Measurements from ENCODE around the gene SCPEP1. TPM values are rescaled to one million over a fixed set of nuclear protein-coding genes. Genes with fewer than 3 reads are reported as not detected.

The SCPEP1 gene
- total RNA-seq, result 93.0 and 101 TPM in 2 replicates
- 67.5 and 84.7 TPM in 2 replicates for polyA plus RNA-seq
- polyA plus RNA-seq (2012), result 45.9 and 50.2 TPM in 2 replicates
- polyA minus RNA-seq (ENCODE audit: low replicate concordance), result 19.8 and 22.9 TPM in 2 replicates

GRCh38 chr17:56977673-56978395 lies at the start of gene SCPEP1:
Gene SCPEP1 (plus strand): TSS chr17:56978131. CDS start chr17:56978160, 29 bp downstream.
- no peak for TF ChIP-seq EZH2 (IDR thresholded peaks at IDR 0.05; ENCODE audit: low read length, missing control alignments)
- TF ChIP-seq CTCF (conservative IDR thresholded peaks at IDR 0.05 in 1 of 2, IDR thresholded peaks at IDR 0.05 in 1 of 2; ENCODE audit: low read depth in 1 of 2, low read length in 2 of 2), result no peak
- Histone ChIP-seq H3K79me2 (ENCODE audit: control insufficient read depth, insufficient read depth, low read length) (no peaks in the 10 kb centered on the region), H3K9ac (ENCODE audit: insufficient read depth, low read length) (peak within 1 kb of the TSS; percentile 57), H3K4me2 (ENCODE audit: extremely low read depth, insufficient read depth, low read length) (peak within 1 kb of the TSS; percentile 91), H3K27me3 (ENCODE audit: control insufficient read depth, insufficient read depth, low read length) (peaks cover 5% of the 10 kb centered on the region), H2AFZ (ENCODE audit: low read length) (peak within 1 kb of the TSS; percentile 97), H4K20me1 (ENCODE audit: control insufficient read depth, extremely low read depth, insufficient read depth, low read length) (no peaks in the 10 kb centered on the region), H3K4me3 (replicated peaks in 1 of 4; ENCODE audit: control extremely low read depth in 1 of 4, insufficient read depth in 1 of 4, low read depth in 3 of 4, low read length in 4 of 4) (peak within 1 kb of the TSS; percentile 82 to 94 (median 88)), H3K36me3 (ENCODE audit: control insufficient read depth, insufficient read depth, low read length) (peaks cover 1% of the 10 kb centered on the region), H3K27ac (ENCODE audit: insufficient read depth, low read length) (peak within 1 kb of the TSS; percentile 55), H3K4me1 (ENCODE audit: control insufficient read depth, extremely low read depth, insufficient read depth, low read length) (no peaks in the 10 kb centered on the region), H3K9me3 (ENCODE audit: control insufficient read depth, insufficient read depth, low read depth, low read length) (no peaks in the 10 kb centered on the region)
- peak; percentile 74 to 76 for DNase-seq (ENCODE audit: low read depth in 2 of 2)

- H4K20me1 ChIP-seq (ENCODE audit: control insufficient read depth, extremely low read depth, insufficient read depth, low read length), result no peaks in the 10 kb centered on the region
- no peaks in the 10 kb centered on the region for H3K4me1 ChIP-seq (ENCODE audit: control insufficient read depth, extremely low read depth, insufficient read depth, low read length)
- DNase-seq (ENCODE audit: low read depth in 2 of 2), result no peak
- no peaks in the 10 kb centered on the region for H3K36me3 ChIP-seq (ENCODE audit: control insufficient read depth, insufficient read depth, low read length)
- H3K4me2 ChIP-seq (ENCODE audit: extremely low read depth, insufficient read depth, low read length), result no peak overlapping the region
- TF ChIP-seq EZH2 (IDR thresholded peaks at IDR 0.05; ENCODE audit: low read length, missing control alignments), result no peak
- no peak for TF ChIP-seq CTCF (conservative IDR thresholded peaks at IDR 0.05 in 1 of 2, IDR thresholded peaks at IDR 0.05 in 1 of 2; ENCODE audit: low read depth in 1 of 2, low read length in 2 of 2)
- no peak overlapping the region for H2AFZ ChIP-seq (ENCODE audit: low read length)
- no peak overlapping the region for H3K4me3 ChIP-seq (replicated peaks in 1 of 4; ENCODE audit: control extremely low read depth in 1 of 4, insufficient read depth in 1 of 4, low read depth in 3 of 4, low read length in 4 of 4)
- H3K27ac ChIP-seq (ENCODE audit: insufficient read depth, low read length), result no peak overlapping the region
- H3K9me3 ChIP-seq (ENCODE audit: control insufficient read depth, insufficient read depth, low read depth, low read length), result no peaks in the 10 kb centered on the region
- H3K79me2 ChIP-seq (ENCODE audit: control insufficient read depth, insufficient read depth, low read length), result no peaks in the 10 kb centered on the region
- H3K27me3 ChIP-seq (ENCODE audit: control insufficient read depth, insufficient read depth, low read length), result no peaks in the 10 kb centered on the region
- no peak overlapping the region for H3K9ac ChIP-seq (ENCODE audit: insufficient read depth, low read length)
Observed at GRCh38 chr17:56928586-56928985, 49.3 kb upstream of the SCPEP1 start.

- H3K9me3 ChIP-seq (ENCODE audit: control insufficient read depth, insufficient read depth, low read depth, low read length), result no peaks in the 10 kb centered on the region
- peak in 1 of 2 donors; percentile 17 for DNase-seq (ENCODE audit: low read depth in 2 of 2)
- TF ChIP-seq CTCF (conservative IDR thresholded peaks at IDR 0.05 in 1 of 2, IDR thresholded peaks at IDR 0.05 in 1 of 2; ENCODE audit: low read depth in 1 of 2, low read length in 2 of 2) (no peak), EZH2 (IDR thresholded peaks at IDR 0.05; ENCODE audit: low read length, missing control alignments) (no peak)
- H3K4me1 ChIP-seq (ENCODE audit: control insufficient read depth, extremely low read depth, insufficient read depth, low read length), result no peaks in the 10 kb centered on the region
- no peak overlapping the region for H3K4me3 ChIP-seq (replicated peaks in 1 of 4; ENCODE audit: control extremely low read depth in 1 of 4, insufficient read depth in 1 of 4, low read depth in 3 of 4, low read length in 4 of 4)
- H3K27ac ChIP-seq (ENCODE audit: insufficient read depth, low read length), result no peak overlapping the region
- no peak overlapping the region for H2AFZ ChIP-seq (ENCODE audit: low read length)
- no peaks in the 10 kb centered on the region for H4K20me1 ChIP-seq (ENCODE audit: control insufficient read depth, extremely low read depth, insufficient read depth, low read length)
- H3K79me2 ChIP-seq (ENCODE audit: control insufficient read depth, insufficient read depth, low read length), result no peaks in the 10 kb centered on the region
- no peaks in the 10 kb centered on the region for H3K36me3 ChIP-seq (ENCODE audit: control insufficient read depth, insufficient read depth, low read length)
- no peak overlapping the region for H3K9ac ChIP-seq (ENCODE audit: insufficient read depth, low read length)
- no peak overlapping the region for H3K4me2 ChIP-seq (ENCODE audit: extremely low read depth, insufficient read depth, low read length)
- no peaks in the 10 kb centered on the region for H3K27me3 ChIP-seq (ENCODE audit: control insufficient read depth, insufficient read depth, low read length)
Observed at GRCh38 chr17:56929362-56929969, 48.5 kb upstream of the SCPEP1 start.
